ENCODE measurements around the gene ABTB2.
A peak's percentile ranks its signal among the peaks of the same experiment; 100 is the strongest.
"Not testable (repeated sequence)": the region's sequence is repeated elsewhere in the genome, so short reads cannot be mapped to it uniquely, and the experiment has no call there.

ABTB2 gene

GRCh38 chr11:34224434-34224966, 133.3 kb downstream of the ABTB2 start:
- 94 to 98% methylated on average over 2 to 4 of the region's 5 CpGs for WGBS, 2 experiments (ENCODE audit: insufficient coverage in 2 of 2)
- no peak overlapping the region for H3K4me3 ChIP-seq (ENCODE audit: extremely low read depth, insufficient read depth, low read length, poor library complexity, severe bottlenecking)

DNA sequence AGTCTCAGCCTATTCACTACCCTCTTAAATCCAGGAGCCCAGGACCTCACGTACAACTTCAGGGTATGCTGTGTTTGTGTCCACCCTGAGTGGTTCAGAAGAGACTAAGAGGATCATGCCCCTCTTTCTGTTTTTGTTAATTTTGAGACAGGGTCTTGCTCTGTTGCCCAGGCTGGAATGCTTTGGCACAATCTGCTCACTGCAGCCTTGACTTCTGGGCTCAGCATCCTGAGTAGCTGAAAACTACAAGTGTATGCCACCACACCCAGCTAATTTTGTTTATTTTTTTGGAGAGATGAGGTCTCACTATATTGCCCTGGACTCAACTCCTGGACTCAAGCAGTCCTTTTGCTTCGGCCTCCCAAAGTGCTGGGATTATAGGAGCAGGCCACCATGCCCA, 133.9 kb downstream of the ABTB2 start:
- Histone ChIP-seq H3K27ac (ENCODE audit: low read depth, low read length, severe bottlenecking) (no peak overlapping the region), H3K36me3 (ENCODE audit: control insufficient read depth, insufficient read depth, low read length) (no peaks in the 10 kb centered on the region), H3K9me3 (ENCODE audit: control insufficient read depth, low read length) (no peaks in the 10 kb centered on the region), H3K4me1 (ENCODE audit: control insufficient read depth, insufficient read depth, low read length, poor library complexity, severe bottlenecking) (peaks cover 6% of the 10 kb centered on the region), H3K4me3 (ENCODE audit: extremely low read depth, insufficient read depth, low read length, poor library complexity, severe bottlenecking) (no peak overlapping the region)
- WGBS, 2 experiments (ENCODE audit: insufficient coverage in 2 of 2), result 100% methylated on average over 2 of the region's 2 CpGs

More at GRCh38 chr11:34224434-34224966, 133.3 kb downstream of the ABTB2 start:
- no peaks in the 10 kb centered on the region for H3K9me3 ChIP-seq (ENCODE audit: control insufficient read depth, low read length)
- no peaks in the 10 kb centered on the region for H3K36me3 ChIP-seq (ENCODE audit: control insufficient read depth, insufficient read depth, low read length)
- H3K27ac ChIP-seq (ENCODE audit: low read depth, low read length, severe bottlenecking), result no peak overlapping the region
- peaks cover 6% of the 10 kb centered on the region for H3K4me1 ChIP-seq (ENCODE audit: control insufficient read depth, insufficient read depth, low read length, poor library complexity, severe bottlenecking)

- H3K4me1 ChIP-seq (ENCODE audit: control insufficient read depth, insufficient read depth, low read length, poor library complexity, severe bottlenecking), result peaks cover 6% of the 10 kb centered on the region
- H3K9me3 ChIP-seq (ENCODE audit: control insufficient read depth, low read length), result no peaks in the 10 kb centered on the region
- peak overlapping the region; percentile 39 for H3K27ac ChIP-seq (ENCODE audit: low read depth, low read length, severe bottlenecking)
- WGBS, 2 experiments (ENCODE audit: insufficient coverage in 2 of 2), result 76 to 81% methylated on average over 15 to 17 of the region's 17 CpGs
- no peak overlapping the region for H3K4me3 ChIP-seq (ENCODE audit: extremely low read depth, insufficient read depth, low read length, poor library complexity, severe bottlenecking)
- no peaks in the 10 kb centered on the region for H3K36me3 ChIP-seq (ENCODE audit: control insufficient read depth, insufficient read depth, low read length)
These were observed 134.6 kb downstream of the ABTB2 start for GRCh38 chr11:34223021-34223813.

DNA sequence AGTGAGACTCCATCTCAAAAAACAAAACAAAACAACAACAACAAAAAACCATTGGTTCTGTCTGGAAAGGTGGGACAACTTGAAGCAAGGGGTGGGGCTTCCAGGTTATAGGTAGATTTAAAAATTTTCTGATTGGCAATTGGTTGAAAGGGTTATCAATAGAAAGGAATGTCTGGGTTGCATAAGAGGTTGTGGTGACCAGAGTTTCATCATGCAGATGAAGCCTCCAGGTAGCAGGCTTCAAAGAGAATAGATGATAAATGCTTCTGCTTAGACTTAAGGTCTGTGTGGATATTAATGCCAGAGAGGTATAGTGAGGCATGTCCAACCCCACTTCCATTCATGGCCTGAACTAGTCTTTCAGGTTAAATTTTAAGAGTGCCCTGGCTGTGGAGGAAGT, 135.8 kb downstream of the ABTB2 start:
- Histone ChIP-seq H3K9me3 (ENCODE audit: control insufficient read depth, low read length) (no peaks in the 10 kb centered on the region), H3K4me3 (ENCODE audit: extremely low read depth, insufficient read depth, low read length, poor library complexity, severe bottlenecking) (no peak overlapping the region), H3K4me1 (ENCODE audit: control insufficient read depth, insufficient read depth, low read length, poor library complexity, severe bottlenecking) (peaks cover 6% of the 10 kb centered on the region), H3K36me3 (ENCODE audit: control insufficient read depth, insufficient read depth, low read length) (no peaks in the 10 kb centered on the region), H3K27ac (ENCODE audit: low read depth, low read length, severe bottlenecking) (no peak overlapping the region)

- no peak overlapping the region for H3K27ac ChIP-seq (ENCODE audit: low read depth, low read length, severe bottlenecking)
- H3K4me1 ChIP-seq (ENCODE audit: control insufficient read depth, insufficient read depth, low read length, poor library complexity, severe bottlenecking), result peaks cover 6% of the 10 kb centered on the region
- H3K36me3 ChIP-seq (ENCODE audit: control insufficient read depth, insufficient read depth, low read length), result no peaks in the 10 kb centered on the region
- WGBS, 2 experiments (ENCODE audit: insufficient coverage in 2 of 2), result 93 to 99% methylated on average over 5 of the region's 5 CpGs
- no peaks in the 10 kb centered on the region for H3K9me3 ChIP-seq (ENCODE audit: control insufficient read depth, low read length)
- no peak overlapping the region for H3K4me3 ChIP-seq (ENCODE audit: extremely low read depth, insufficient read depth, low read length, poor library complexity, severe bottlenecking)
These were observed 137.9 kb downstream of the ABTB2 start for GRCh38 chr11:34219941-34220370.

DNA sequence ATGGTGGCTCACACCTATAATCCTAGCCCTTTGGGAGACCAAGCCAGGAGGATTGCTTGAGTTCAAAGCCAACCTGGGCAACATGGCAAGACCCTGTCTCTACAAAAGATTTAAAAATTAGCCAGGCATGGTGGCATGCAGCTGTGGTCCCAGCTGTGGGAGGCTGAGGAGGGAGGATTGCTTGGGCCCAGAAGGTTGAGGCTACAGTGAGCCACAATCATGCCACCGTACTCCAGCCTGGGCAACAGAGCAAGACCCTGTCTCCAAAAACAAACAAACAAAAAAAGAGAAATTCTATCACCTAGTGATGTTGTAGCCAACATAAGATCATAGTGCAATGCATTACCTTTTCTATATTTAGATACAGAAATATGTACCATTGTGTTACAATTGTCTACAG, 138.5 kb downstream of the ABTB2 start:
- H3K27ac ChIP-seq (ENCODE audit: low read depth, low read length, severe bottlenecking), result no peak overlapping the region
- H3K4me3 ChIP-seq (ENCODE audit: extremely low read depth, insufficient read depth, low read length, poor library complexity, severe bottlenecking), result no peak overlapping the region
- no CpG with 5 or more reads among the region's 1 CpG for WGBS, 2 experiments (ENCODE audit: insufficient coverage in 2 of 2)

DNA sequence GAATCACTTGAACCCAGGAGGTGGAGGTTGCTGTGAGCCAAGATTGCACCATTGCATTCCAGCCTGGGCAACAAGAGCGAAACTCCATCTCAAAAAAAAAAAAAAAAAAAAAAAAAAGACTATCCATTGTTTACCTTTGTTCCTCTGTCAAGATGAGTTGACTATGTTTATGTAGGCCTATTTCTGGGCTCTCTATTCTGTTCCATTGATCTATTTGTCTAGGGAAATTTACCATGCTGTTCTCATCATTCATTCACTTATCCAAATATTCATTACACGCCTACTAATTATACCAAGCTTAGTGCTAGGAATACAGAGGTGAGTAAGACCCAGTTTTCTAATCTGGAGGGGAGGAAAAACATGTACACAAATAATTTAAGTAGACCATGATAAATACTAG, 139.1 kb downstream of the ABTB2 start:
- not testable (repeated sequence) for H3K27ac ChIP-seq (ENCODE audit: low read depth, low read length, severe bottlenecking); H3K4me3 ChIP-seq (ENCODE audit: extremely low read depth, insufficient read depth, low read length, poor library complexity, severe bottlenecking); H3K9me3 ChIP-seq (ENCODE audit: control insufficient read depth, low read length); H3K36me3 ChIP-seq (ENCODE audit: control insufficient read depth, insufficient read depth, low read length)
- H3K4me1 ChIP-seq (ENCODE audit: control insufficient read depth, insufficient read depth, low read length, poor library complexity, severe bottlenecking), result peaks cover 15% of the 10 kb centered on the region
- WGBS, 2 experiments (ENCODE audit: insufficient coverage in 2 of 2), result no CpG with 5 or more reads among the region's 2 CpGs

More for the DNA sequence above, 138.5 kb downstream of the ABTB2 start:
- H3K36me3 ChIP-seq (ENCODE audit: control insufficient read depth, insufficient read depth, low read length), result no peaks in the 10 kb centered on the region
- H3K4me1 ChIP-seq (ENCODE audit: control insufficient read depth, insufficient read depth, low read length, poor library complexity, severe bottlenecking), result peaks cover 11% of the 10 kb centered on the region
- H3K9me3 ChIP-seq (ENCODE audit: control insufficient read depth, low read length), result no peaks in the 10 kb centered on the region

GRCh38 chr11:34218067-34218466, 139.7 kb downstream of the ABTB2 start:
- Histone ChIP-seq H3K27ac (ENCODE audit: low read depth, low read length, severe bottlenecking) (no peak overlapping the region), H3K4me3 (ENCODE audit: extremely low read depth, insufficient read depth, low read length, poor library complexity, severe bottlenecking) (no peak overlapping the region), H3K4me1 (ENCODE audit: control insufficient read depth, insufficient read depth, low read length, poor library complexity, severe bottlenecking) (peaks cover 15% of the 10 kb centered on the region), H3K9me3 (ENCODE audit: control insufficient read depth, low read length) (no peaks in the 10 kb centered on the region), H3K36me3 (ENCODE audit: control insufficient read depth, insufficient read depth, low read length) (no peaks in the 10 kb centered on the region)

DNA sequence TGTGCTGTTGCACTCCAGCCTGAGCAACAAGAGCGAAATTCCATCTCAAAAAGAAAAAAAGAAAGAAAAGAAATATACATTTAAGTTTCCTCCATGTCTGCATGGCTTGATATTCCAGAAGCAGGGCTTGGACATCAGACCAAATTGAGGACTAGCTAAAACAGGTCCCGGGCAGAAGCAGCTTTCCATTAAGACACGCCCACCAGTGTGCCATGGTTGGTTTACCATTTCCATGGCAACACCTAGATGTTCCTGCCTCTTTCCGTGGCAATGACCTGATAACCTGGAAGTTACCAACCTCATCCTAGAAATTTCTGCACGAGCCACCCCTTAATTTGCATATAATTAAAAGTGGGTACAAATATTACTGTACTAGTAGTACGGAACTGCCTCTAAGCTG, 141.1 kb downstream of the ABTB2 start:
- H3K4me3 ChIP-seq (ENCODE audit: extremely low read depth, insufficient read depth, low read length, poor library complexity, severe bottlenecking), result no peak overlapping the region
- H3K9me3 ChIP-seq (ENCODE audit: control insufficient read depth, low read length), result no peaks in the 10 kb centered on the region
- peaks cover 12% of the 10 kb centered on the region for H3K4me1 ChIP-seq (ENCODE audit: control insufficient read depth, insufficient read depth, low read length, poor library complexity, severe bottlenecking)
- no peak overlapping the region for H3K27ac ChIP-seq (ENCODE audit: low read depth, low read length, severe bottlenecking)
- no peaks in the 10 kb centered on the region for H3K36me3 ChIP-seq (ENCODE audit: control insufficient read depth, insufficient read depth, low read length)
- 44 to 65% methylated on average over 2 to 3 of the region's 6 CpGs for WGBS, 2 experiments (ENCODE audit: insufficient coverage in 2 of 2)

DNA sequence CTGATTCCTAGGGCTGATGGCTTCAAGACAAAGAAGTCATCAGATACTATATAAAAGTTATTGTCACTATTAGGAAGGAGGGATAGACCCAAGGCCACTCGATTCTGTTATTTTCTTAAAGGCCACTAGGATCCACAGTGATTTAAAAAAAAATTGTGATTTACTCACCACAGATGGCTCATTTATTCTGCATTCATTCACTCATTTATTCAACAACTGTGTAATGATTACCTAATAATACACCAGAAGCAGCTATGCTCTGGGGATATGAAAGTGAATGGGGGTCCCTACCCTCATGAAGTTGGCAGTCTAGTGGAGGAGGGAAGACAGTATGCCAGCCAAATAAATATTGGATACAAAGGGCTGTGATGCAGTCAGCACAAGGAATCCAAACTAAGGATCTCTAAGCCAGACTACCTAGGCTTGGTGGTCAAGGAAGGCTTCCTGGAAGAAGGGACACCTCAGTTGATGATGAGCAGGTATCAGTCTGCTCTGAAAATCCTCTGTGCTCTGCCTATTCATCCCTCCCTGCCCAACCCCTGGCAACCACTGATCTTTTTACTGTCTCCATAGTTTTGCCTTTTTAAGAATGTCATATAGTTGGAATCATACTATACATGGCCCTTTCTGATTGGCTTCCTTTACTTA, 141.9 kb downstream of the ABTB2 start:
- no peaks in the 10 kb centered on the region for H3K36me3 ChIP-seq (ENCODE audit: control insufficient read depth, insufficient read depth, low read length)
- H3K9me3 ChIP-seq (ENCODE audit: control insufficient read depth, low read length), result no peaks in the 10 kb centered on the region
- no peak overlapping the region for H3K27ac ChIP-seq (ENCODE audit: low read depth, low read length, severe bottlenecking)
- no CpG with 5 or more reads among the region's 1 CpG for WGBS, 2 experiments (ENCODE audit: insufficient coverage in 2 of 2)
- no peak overlapping the region for H3K4me3 ChIP-seq (ENCODE audit: extremely low read depth, insufficient read depth, low read length, poor library complexity, severe bottlenecking)
- H3K4me1 ChIP-seq (ENCODE audit: control insufficient read depth, insufficient read depth, low read length, poor library complexity, severe bottlenecking), result peaks cover 12% of the 10 kb centered on the region

Measured in mesodermal cell (in vitro differentiated cells).